Adrenal gland (tissue), 12 donors: Measurements from ENCODE around the gene TBX3. TPM values are rescaled to one million over a fixed set of nuclear protein-coding genes. Genes with fewer than 3 reads are reported as not detected.

Experiments
- DNase-seq, 7 donors: peaks; one replicate each; pipeline ENCODE4 v3.0.0-alpha.2; 2019 to 2020
- H3K27ac ChIP-seq, 5 donors: fragments of 200-600 bp; sonication (generic) in 4 of 5; 1 replicate in 3 of 5; 2 replicates in 2 of 5; pipeline versions ENCODE4 v1.5.1 to v1.8.0; 2016 to 2020; ENCODE audit warnings: mild to moderate bottlenecking in 1 of 5
- H3K27me3 ChIP-seq: fragments of 200-600 bp; 2 replicates; pipeline ENCODE4 v1.8.0; 2021
- H3K36me3 ChIP-seq, 2 donors: fragments of 200-600 bp; replicated peaks in 1 of 2; 1 replicate in 1 of 2; 2 replicates in 1 of 2; pipeline versions ENCODE4 v1.5.1 to v1.8.0; 2018 to 2022
- H3K4me1 ChIP-seq, 2 donors: fragments of 200-600 bp; replicated peaks in 1 of 2; 1 replicate in 1 of 2; 2 replicates in 1 of 2; pipeline versions ENCODE4 v1.5.1 to v1.8.0; 2018 to 2021
- H3K4me3 ChIP-seq, 4 donors: fragments of 200-600 bp; sonication (generic) in 3 of 4; one replicate each; pipeline ENCODE4 v1.5.1; 2016 to 2018
- H3K9me3 ChIP-seq, 3 donors: fragments of 200-600 bp; sonication (generic) in 1 of 3; replicated peaks in 1 of 3; 1 replicate in 2 of 3; 2 replicates in 1 of 3; pipeline versions ENCODE4 v1.5.1 to v1.8.0; 2016 to 2021
- POLR2A ChIP-seq, 2 donors: fragments of 450-650 bp; IDR thresholded peaks; one replicate each; pipeline ENCODE4 v1.6.1; 2017; ENCODE audit warnings: antibody characterized with exemption in 2 of 2, mild to moderate bottlenecking in 2 of 2, moderate library complexity in 1 of 2
- WGBS, 4 donors: extraction: QIAGEN DNeasy Blood & Tissue Kit in 2 of 4; methylation state at CpG; one replicate each; pipeline versions ENCODE4 v1.1.5 to v1.1.7; 2013 to 2017; 5-methylcytosine and 5-hydroxymethylcytosine counted together
- intact Hi-C, 2 donors: fragments of 100-400 bp; cut with DNase I; formaldehyde crosslinking; loops; one replicate each; pipeline versions ENCODE4 v1.14.1 to v1.15.0; 2022 to 2023
- polyA plus RNA-seq, 3 donors: library from polyadenylated mRNA; stranded (reverse); fragments of 200-250 nt in 2 of 3; fragments of 350-450 nt in 1 of 3; fragmentation: Illumina TruSeq in 1 of 3; extraction: RNeasy Lipid Tissue Mini Kit (QIAGEN cat#74804) in 1 of 3; gene quantifications; one replicate each; pipeline ENCODE4 v1.2.3, GENCODE V29; 2013 to 2014
- total RNA-seq, 9 donors: library from RNA; depleted of rRNA in 4 of 9; stranded (reverse); fragments of >200 nt in 4 of 9; fragments of 120-200 nt in 1 of 9; fragmentation: NEBNext Ultra II Directional in 1 of 9; extraction: Animal tissue kit (Norgen Biotek cat#: 25700) in 1 of 9; gene quantifications; one replicate each; pipeline versions ENCODE4 v1.1.0 to v1.2.4, GENCODE V29; 2013 to 2023
- TF ChIP-seq, protein P1 (sequence below), 6 experiments: fragments of 450-650 bp in 4 of 6; fragments of 200-600 bp in 2 of 6; sonication (generic) in 1 of 6; IDR thresholded peaks; 1 replicate in 5 of 6; 2 replicates in 1 of 6; pipeline versions ENCODE4 v1.5.1 to v1.8.0; 2016 to 2021; ENCODE audit warnings: antibody characterized with exemption in 6 of 6, mild to moderate bottlenecking in 2 of 6, moderate library complexity in 1 of 6
- donor health status: healthy with polysubstance abuse.
- donor health status: Bipolar disorder and iron deficiency.
- donor health status: DM: yes; HTN: yes; CAD: no.
- donor health status: DM: no; HTN: no; CAD: no.
- donor health status: DM: no; HTN: no; CAD: no.
- donor health status: DM: yes; HTN: yes; CAD: no.

TBX3 gene
- total and polyA plus RNA-seq, 12 donors = 156 to 602 (median 354) TPM

DNA sequence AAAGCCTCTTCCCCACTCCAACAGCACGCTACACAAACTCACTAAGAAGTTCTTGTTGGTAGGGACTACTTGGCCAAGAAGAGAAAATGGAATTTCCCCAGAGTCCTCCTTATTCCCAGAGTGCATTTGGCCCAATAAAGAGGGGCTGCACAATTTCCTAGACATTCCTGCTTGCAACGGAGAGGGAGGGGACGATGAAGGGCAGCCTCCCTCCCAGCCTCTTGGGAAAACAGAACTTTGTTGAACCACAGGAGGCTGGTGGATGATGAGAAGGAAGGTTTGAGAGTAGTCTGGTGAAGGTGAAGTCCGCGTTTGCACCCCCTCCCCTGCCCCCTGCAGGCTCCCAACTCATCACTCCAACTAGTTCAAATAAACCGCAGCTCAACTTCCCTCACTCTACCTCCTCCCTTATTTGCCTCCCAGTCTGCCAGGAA lies 19.1 kb upstream of the TBX3 start:
- Histone ChIP-seq H3K27ac (no peak overlapping the region), H3K27me3 (peaks cover 7% of the 10 kb centered on the region), H3K4me1 (peaks cover 0 to 4% of the 10 kb centered on the region in 2 donors), H3K4me3 (peak overlapping the region in 1 of 4 donors; percentile 35), H3K9me3 (no peaks in the 10 kb centered on the region), H3K36me3 (no peaks in the 10 kb centered on the region)
- no peak for DNase-seq
- 14 to 23% (median 18%) methylated on average over 6 of the region's 6 CpGs for WGBS, 4 donors
- TF ChIP-seq, protein P1, sequence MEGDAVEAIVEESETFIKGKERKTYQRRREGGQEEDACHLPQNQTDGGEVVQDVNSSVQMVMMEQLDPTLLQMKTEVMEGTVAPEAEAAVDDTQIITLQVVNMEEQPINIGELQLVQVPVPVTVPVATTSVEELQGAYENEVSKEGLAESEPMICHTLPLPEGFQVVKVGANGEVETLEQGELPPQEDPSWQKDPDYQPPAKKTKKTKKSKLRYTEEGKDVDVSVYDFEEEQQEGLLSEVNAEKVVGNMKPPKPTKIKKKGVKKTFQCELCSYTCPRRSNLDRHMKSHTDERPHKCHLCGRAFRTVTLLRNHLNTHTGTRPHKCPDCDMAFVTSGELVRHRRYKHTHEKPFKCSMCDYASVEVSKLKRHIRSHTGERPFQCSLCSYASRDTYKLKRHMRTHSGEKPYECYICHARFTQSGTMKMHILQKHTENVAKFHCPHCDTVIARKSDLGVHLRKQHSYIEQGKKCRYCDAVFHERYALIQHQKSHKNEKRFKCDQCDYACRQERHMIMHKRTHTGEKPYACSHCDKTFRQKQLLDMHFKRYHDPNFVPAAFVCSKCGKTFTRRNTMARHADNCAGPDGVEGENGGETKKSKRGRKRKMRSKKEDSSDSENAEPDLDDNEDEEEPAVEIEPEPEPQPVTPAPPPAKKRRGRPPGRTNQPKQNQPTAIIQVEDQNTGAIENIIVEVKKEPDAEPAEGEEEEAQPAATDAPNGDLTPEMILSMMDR (IDR thresholded peaks at IDR 0.05) = no peak
- intact Hi-C loops = no loop called here

DNA sequence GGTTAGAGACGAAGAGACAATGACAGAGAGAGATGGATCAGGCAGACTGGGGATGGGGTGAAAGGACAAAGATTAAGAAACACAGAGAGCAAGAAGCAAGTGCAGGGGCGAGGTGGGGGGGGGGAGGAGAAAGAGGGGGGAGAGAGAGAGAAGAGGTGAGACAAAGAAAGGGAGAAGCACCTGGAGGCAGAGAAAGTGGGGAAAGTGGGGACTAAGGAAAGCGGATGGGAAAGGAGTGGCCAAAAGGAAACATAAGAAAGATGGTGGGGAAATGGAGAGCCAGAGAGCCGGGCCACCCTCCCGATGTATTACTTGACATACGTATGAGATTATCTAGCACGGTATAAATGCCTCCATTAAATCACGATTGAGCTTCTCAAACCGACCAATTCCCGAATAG lies 18.5 kb upstream of the TBX3 start:
- DNase-seq = no peak
- Histone ChIP-seq H3K4me3 (no peak overlapping the region), H3K36me3 (no peaks in the 10 kb centered on the region), H3K27ac (no peak overlapping the region), H3K4me1 (peaks cover 0 to 4% of the 10 kb centered on the region in 2 donors), H3K27me3 (peaks cover 7% of the 10 kb centered on the region), H3K9me3 (no peaks in the 10 kb centered on the region)
- WGBS, 4 donors = 45 to 51% (median 48%) methylated on average over 10 of the region's 10 CpGs
- TF ChIP-seq, protein P1 (IDR thresholded peaks at IDR 0.05) = no peak
- TF ChIP-seq POLR2A (IDR thresholded peaks at IDR 0.05) = no peak
- intact Hi-C loops = no loop called here

- H3K4me3 ChIP-seq = no peak overlapping the region
- DNase-seq = no peak
- intact Hi-C loops = no loop called here
- H3K36me3 ChIP-seq = no peaks in the 10 kb centered on the region
- peaks cover 0 to 4% of the 10 kb centered on the region in 2 donors for H3K4me1 ChIP-seq
- 71 to 89% (median 79%) methylated on average over 1 of the region's 1 CpG; no CpG with 5 or more reads in 1 of the 4 donors for WGBS, 4 donors
- H3K27ac ChIP-seq = no peak overlapping the region
- H3K9me3 ChIP-seq = no peaks in the 10 kb centered on the region
- peaks cover 7% of the 10 kb centered on the region for H3K27me3 ChIP-seq
- TF ChIP-seq, protein P1 (IDR thresholded peaks at IDR 0.05) = no peak
- no peak for TF ChIP-seq POLR2A (IDR thresholded peaks at IDR 0.05)
These were observed 17.6 kb upstream of the TBX3 start for GRCh38 chr12:114701553-114701952.

- Histone ChIP-seq H3K27me3 (peaks cover 7% of the 10 kb centered on the region), H3K9me3 (no peaks in the 10 kb centered on the region), H3K4me3 (no peak overlapping the region), H3K36me3 (no peaks in the 10 kb centered on the region), H3K4me1 (peaks cover 0 to 4% of the 10 kb centered on the region in 2 donors), H3K27ac (no peak overlapping the region)
- no peak for TF ChIP-seq POLR2A (IDR thresholded peaks at IDR 0.05)
- TF ChIP-seq, protein P1 (IDR thresholded peaks at IDR 0.05) = no peak
- intact Hi-C loops = no loop called here
- WGBS, 4 donors = 57 to 70% (median 60%) methylated on average over 3 of the region's 3 CpGs
- DNase-seq = no peak
These were observed 17.1 kb upstream of the TBX3 start for GRCh38 chr12:114701104-114701414.
